GM23248 (cell line): ENCODE data around the gene ORMDL3. TPM values are rescaled to one million over a fixed set of nuclear protein-coding genes. Genes with fewer than 3 reads are reported as not detected.
A peak's percentile ranks its signal among the peaks of the same experiment; 100 is the strongest.

ENCODE experiments used
- DNase-seq: peaks from one replicate; pipeline ENCODE4 v3.0.0-alpha.2; 2015
- H2AFZ ChIP-seq: fragments of 200-600 bp; sonication (generic); 2 replicates; pipeline ENCODE4 v1.6.1; 2016; ENCODE audit warnings: antibody characterized with exemption
- H3F3A ChIP-seq: fragments of 200-600 bp; sonication (generic); 2 replicates; pipeline ENCODE4 v1.6.1; 2016; ENCODE audit warnings: mild to moderate bottlenecking, antibody characterized with exemption, mixed run types; ENCODE audit not compliant: insufficient read depth
- H3K27ac ChIP-seq: fragments of 200-600 bp; sonication (generic); 2 replicates; pipeline ENCODE4 v1.5.1; 2016; ENCODE audit warnings: mild to moderate bottlenecking
- H3K27me3 ChIP-seq: fragments of 200-600 bp; sonication (generic); replicated peaks from 2 replicates; pipeline ENCODE4 v1.6.1; 2016; ENCODE audit warnings: mild to moderate bottlenecking; ENCODE audit not compliant: insufficient read depth
- H3K36me3 ChIP-seq: fragments of 200-600 bp; sonication (generic); 2 replicates; pipeline ENCODE4 v1.6.1; 2016; ENCODE audit warnings: low read depth, mild to moderate bottlenecking
- H3K4me1 ChIP-seq: fragments of 200-600 bp; sonication (generic); 2 replicates; pipeline ENCODE4 v1.6.1; 2016; ENCODE audit warnings: mild to moderate bottlenecking; ENCODE audit not compliant: insufficient read depth
- H3K4me2 ChIP-seq: fragments of 200-600 bp; sonication (generic); one replicate; pipeline ENCODE4 v1.6.1; 2016; ENCODE audit warnings: mild to moderate bottlenecking; ENCODE audit not compliant: unreplicated experiment
- H3K4me3 ChIP-seq: fragments of 200-600 bp; sonication (generic); 2 replicates; pipeline ENCODE4 v1.5.1; 2016; ENCODE audit warnings: mild to moderate bottlenecking
- H3K79me2 ChIP-seq: fragments of 200-600 bp; sonication (generic); 2 replicates; pipeline ENCODE4 v1.6.1; 2016; ENCODE audit warnings: mild to moderate bottlenecking; ENCODE audit not compliant: insufficient read depth
- H3K9ac ChIP-seq: fragments of 200-600 bp; sonication (generic); 2 replicates; pipeline ENCODE4 v1.6.1; 2016; ENCODE audit warnings: mild to moderate bottlenecking
- H3K9me2 ChIP-seq: fragments of 200-600 bp; sonication (generic); 2 replicates; pipeline ENCODE4 v1.6.1; 2016; ENCODE audit warnings: mixed run types, mild to moderate bottlenecking, moderate library complexity; ENCODE audit not compliant: insufficient read depth
- H3K9me3 ChIP-seq: fragments of 200-600 bp; sonication (generic); one replicate; pipeline ENCODE4 v1.6.1; 2017; ENCODE audit warnings: low read depth
- H4K20me1 ChIP-seq: fragments of 200-600 bp; sonication (generic); 2 replicates; pipeline ENCODE4 v1.6.0; 2016; ENCODE audit not compliant: insufficient read depth
- EZH2 ChIP-seq: fragments of 200-600 bp; sonication (generic); IDR thresholded peaks from 2 replicates; pipeline ENCODE4 v1.6.1; 2018; ENCODE audit warnings: antibody characterized with exemption, mild to moderate bottlenecking; ENCODE audit not compliant: insufficient read depth, poor library complexity, severe bottlenecking
- EZH2phosphoT487 ChIP-seq: fragments of 200-600 bp; sonication (generic); IDR thresholded peaks from 2 replicates; pipeline ENCODE4 v1.6.1; 2018; ENCODE audit warnings: antibody characterized with exemption, moderate library complexity, mild to moderate bottlenecking, low read depth; ENCODE audit not compliant: insufficient read depth
- WGBS, 2 experiments: methylation state at CpG; one replicate each; pipeline ENCODE4 v1.1.6; 2015 to 2017; ENCODE audit warnings: low lambda C conversion rate in 2 of 2, low coverage in 1 of 2; ENCODE audit errors: missing lambda C conversion rate in 2 of 2; 5-methylcytosine and 5-hydroxymethylcytosine counted together
- in situ Hi-C: fragments of 300-500 bp; cut with MboI; formaldehyde crosslinking; loops from 2 replicates; pipeline ENCODE4 v1.15.0; 2020
- polyA plus RNA-seq: library from polyadenylated mRNA; unstranded; fragments of >200 nt; fragmentation: Nextera tagmentation; extraction: Ambion mirVana; gene quantifications from 2 replicates; pipeline ENCODE4 v1.2.1, GENCODE V29; 2016
- total RNA-seq: library from RNA; depleted of rRNA; stranded (reverse); fragments of >200 nt; shearing (Covaris generic); gene quantifications from 2 replicates; pipeline ENCODE4 v1.2.3, GENCODE V29; 2014; rRNA removed

Gene ORMDL3
- total RNA-seq (60.4 and 66.0 TPM in 2 replicates), polyA plus RNA-seq (12.0 and 13.2 TPM in 2 replicates)

DNA sequence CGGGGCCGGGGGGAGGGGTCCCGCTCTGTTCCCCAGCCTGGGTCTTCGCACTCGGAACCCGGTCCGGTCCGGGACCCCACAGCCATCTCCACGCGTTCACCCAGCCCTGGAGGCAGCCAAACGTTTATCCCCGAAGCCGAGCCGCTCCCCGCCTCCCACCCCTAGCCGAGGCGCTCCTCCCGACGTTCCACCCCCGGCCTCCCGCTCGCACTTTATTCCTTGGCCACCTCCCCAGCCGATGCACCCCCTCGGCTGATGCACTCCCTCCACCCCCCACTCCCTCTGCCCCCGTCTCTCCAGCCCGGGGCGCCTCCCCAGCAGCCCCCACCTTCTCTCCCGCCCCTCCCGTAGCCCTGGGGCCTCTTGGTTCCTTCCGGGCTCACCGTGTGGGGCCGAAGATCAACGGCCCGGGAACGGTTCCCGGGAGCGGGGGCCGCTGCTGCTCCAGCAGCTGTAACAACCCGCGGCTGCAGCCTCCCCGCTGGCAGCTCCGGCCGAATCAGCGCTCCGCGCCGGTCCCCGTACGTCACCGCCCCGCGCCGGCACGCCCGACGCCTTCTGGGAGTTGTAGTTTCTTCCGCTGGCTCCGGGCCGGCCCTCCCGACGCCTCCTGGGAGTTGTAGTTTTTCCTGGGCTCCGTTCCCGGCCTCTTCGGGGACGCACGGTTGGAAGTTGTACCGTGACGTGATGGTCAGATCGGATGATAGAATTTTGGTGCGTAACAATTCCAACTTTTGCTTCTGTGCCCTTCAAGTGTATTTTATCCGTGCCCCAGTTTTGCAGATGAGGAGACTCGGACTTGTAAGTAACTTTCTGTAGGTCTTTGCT, at the start of gene ORMDL3, which contains the start of gene LRRC3C:
Gene ORMDL3 (minus strand): TSS at position 501 of the 828 bp plus-strand sequence. CDS start 3,398 bp downstream, outside the sequence.
Gene LRRC3C (plus strand): TSS at position 632 of the 828 bp plus-strand sequence. CDS start 13,792 bp downstream, outside the sequence.
- Histone ChIP-seq H3K27ac (peak within 1 kb of the TSS; percentile 93), H3K4me1 (peaks cover 55% of the 10 kb centered on the region), H3K27me3 (no peaks in the 10 kb centered on the region), H3F3A (peaks cover 31% of the 10 kb centered on the region), H3K4me3 (peak within 1 kb of the TSS; percentile 98), H3K9ac (peak within 1 kb of the TSS; percentile 93), H2AFZ (peak within 1 kb of the TSS; percentile 97), H3K36me3 (peaks cover 10% of the 10 kb centered on the region; the same call in 1 of the 2 replicates), H4K20me1 (no peaks in the 10 kb centered on the region), H3K79me2 (peaks cover 49% of the 10 kb centered on the region), H3K4me2 (peak within 1 kb of the TSS; percentile 91), H3K9me3 (no peaks in the 10 kb centered on the region), H3K9me2 (no peaks in the 10 kb centered on the region)
- WGBS, 2 experiments, result 2% methylated on average over 33 to 72 of the region's 72 CpGs
- TF ChIP-seq EZH2phosphoT487, result no peak
- TF ChIP-seq EZH2, result no peak
- in situ Hi-C loops, result no loop called here
- DNase-seq, result peak; percentile 96

GRCh38 chr17:39975801-39976200, 48.4 kb upstream of the ORMDL3 start:
- H3K27ac ChIP-seq, result no peak overlapping the region
- TF ChIP-seq EZH2 (no peak), EZH2phosphoT487 (no peak)
- H3K4me1 ChIP-seq, result peaks cover 36% of the 10 kb centered on the region
- H3K4me3 ChIP-seq, result no peak overlapping the region
- H3K9me2 ChIP-seq, result no peaks in the 10 kb centered on the region
- no peak for DNase-seq
- in situ Hi-C loops, result no loop called here
- H3K9ac ChIP-seq, result no peak overlapping the region
- H3K27me3 ChIP-seq, result no peaks in the 10 kb centered on the region
- 73 to 76% methylated on average over 4 of the region's 4 CpGs for WGBS, 2 experiments
- H3K4me2 ChIP-seq, result no peak overlapping the region
- no peaks in the 10 kb centered on the region for H3K9me3 ChIP-seq
- H3F3A ChIP-seq, result peaks cover 24% of the 10 kb centered on the region
- H3K79me2 ChIP-seq, result peaks cover 1% of the 10 kb centered on the region
- no peaks in the 10 kb centered on the region for H3K36me3 ChIP-seq
- H4K20me1 ChIP-seq, result no peaks in the 10 kb centered on the region
- H2AFZ ChIP-seq, result no peak overlapping the region

GRCh38 chr17:39974433-39974832, 47.0 kb upstream of the ORMDL3 start:
- DNase-seq, result no peak
- TF ChIP-seq EZH2, result no peak
- no peak for TF ChIP-seq EZH2phosphoT487
- in situ Hi-C loops, result no loop called here
- Histone ChIP-seq H2AFZ (no peak overlapping the region), H3K79me2 (no peaks in the 10 kb centered on the region), H3K9me3 (no peaks in the 10 kb centered on the region), H3K4me3 (no peak overlapping the region), H3F3A (peaks cover 17% of the 10 kb centered on the region), H3K4me1 (peaks cover 29% of the 10 kb centered on the region), H3K9me2 (no peaks in the 10 kb centered on the region), H4K20me1 (no peaks in the 10 kb centered on the region), H3K36me3 (no peaks in the 10 kb centered on the region), H3K27ac (no peak overlapping the region), H3K9ac (no peak overlapping the region), H3K4me2 (no peak overlapping the region), H3K27me3 (no peaks in the 10 kb centered on the region)
- WGBS, 2 experiments, result 91 to 94% methylated on average over 5 of the region's 5 CpGs

GRCh38 chr17:39973496-39973895, 46.1 kb upstream of the ORMDL3 start:
- Histone ChIP-seq H3F3A (peaks cover 12% of the 10 kb centered on the region), H3K9me2 (no peaks in the 10 kb centered on the region), H2AFZ (no peak overlapping the region), H3K4me2 (no peak overlapping the region), H3K36me3 (no peaks in the 10 kb centered on the region), H3K27me3 (no peaks in the 10 kb centered on the region), H4K20me1 (no peaks in the 10 kb centered on the region), H3K79me2 (no peaks in the 10 kb centered on the region), H3K4me1 (peaks cover 22% of the 10 kb centered on the region), H3K27ac (0 out of 2 replicates have a peak overlapping the region, but pooled peaks have one; percentile 5), H3K4me3 (no peak overlapping the region), H3K9me3 (no peaks in the 10 kb centered on the region), H3K9ac (no peak overlapping the region)
- WGBS, 2 experiments, result 51 to 74% methylated on average over 2 of the region's 2 CpGs
- TF ChIP-seq EZH2phosphoT487 (no peak), EZH2 (no peak)
- in situ Hi-C loops, result no loop called here
- DNase-seq, result peak; percentile 75
